Activated naive CD8-positive, alpha-beta T cell treated with anti-CD3 and anti-CD28 coated beads, Interleukin-2, amount 50 U/mL, for 24 hours (primary cell): Measurements from ENCODE around the gene PLCD3.
A peak's percentile ranks its signal among the peaks of the same experiment; 100 is the strongest.

Experiments
- ATAC-seq: fragments of 150-1000 bp; cut with Tn5 transposase; one replicate; pipeline ENCODE4 v1.10.0; 2021
- DNase-seq: peaks from one replicate; pipeline ENCODE4 v3.0.0; 2021
- H3K27ac Mint-ChIP-seq: one replicate; pipeline ENCODE4 v1.8.0; 2021; ENCODE audit warnings: mild to moderate bottlenecking, mixed read lengths
- H3K27me3 Mint-ChIP-seq: one replicate; pipeline ENCODE4 v1.8.0; 2021; ENCODE audit warnings: mixed read lengths
- H3K36me3 Mint-ChIP-seq: one replicate; pipeline ENCODE4 v1.8.0; 2021; ENCODE audit warnings: low read depth, mixed read lengths
- H3K4me1 Mint-ChIP-seq: one replicate; pipeline ENCODE4 v1.8.0; 2021; ENCODE audit warnings: mixed read lengths
- H3K4me3 Mint-ChIP-seq: one replicate; pipeline ENCODE4 v1.8.0; 2021; ENCODE audit warnings: mild to moderate bottlenecking, moderate library complexity, mixed read lengths
- H3K9me3 Mint-ChIP-seq: one replicate; pipeline ENCODE4 v1.8.0; 2021; ENCODE audit warnings: mixed read lengths

The PLCD3 gene

GRCh38 chr17:45145035-45145389 lies 12.7 kb upstream of the PLCD3 start:
- Mint-ChIP-seq H3K27me3 (peaks cover 4% of the 10 kb centered on the region), H3K36me3 (peaks cover 16% of the 10 kb centered on the region), H3K4me3 (peak overlapping the region; percentile 49), H3K9me3 (no peaks in the 10 kb centered on the region), H3K27ac (no peak overlapping the region), H3K4me1 (peaks cover 41% of the 10 kb centered on the region)
- ATAC-seq (no peak), DNase-seq (no peak)

- H3K27me3 Mint-ChIP-seq, result peaks cover 4% of the 10 kb centered on the region
- peak; percentile 45 for DNase-seq
- peaks cover 11% of the 10 kb centered on the region for H3K36me3 Mint-ChIP-seq
- peaks cover 40% of the 10 kb centered on the region for H3K4me1 Mint-ChIP-seq
- peak overlapping the region; percentile 31 for H3K27ac Mint-ChIP-seq
- H3K4me3 Mint-ChIP-seq, result peak overlapping the region; percentile 57
- no peaks in the 10 kb centered on the region for H3K9me3 Mint-ChIP-seq
- no peak for ATAC-seq
These were observed 12.1 kb upstream of the PLCD3 start for GRCh38 chr17:45144199-45145034.

- Mint-ChIP-seq H3K27ac (peak overlapping the region; percentile 31), H3K4me1 (peaks cover 38% of the 10 kb centered on the region), H3K9me3 (no peaks in the 10 kb centered on the region), H3K36me3 (peaks cover 7% of the 10 kb centered on the region), H3K4me3 (peak overlapping the region; percentile 57), H3K27me3 (peaks cover 4% of the 10 kb centered on the region)
- ATAC-seq, result no peak
- DNase-seq, result peak; percentile 54
These were observed 11.5 kb upstream of the PLCD3 start for GRCh38 chr17:45143767-45144198.

GRCh38 chr17:45143094-45143670 lies 10.9 kb upstream of the PLCD3 start:
- Mint-ChIP-seq H3K27me3 (peaks cover under 1% of the 10 kb centered on the region), H3K4me3 (no peak overlapping the region), H3K4me1 (peaks cover 35% of the 10 kb centered on the region), H3K36me3 (peaks cover 4% of the 10 kb centered on the region), H3K9me3 (no peaks in the 10 kb centered on the region), H3K27ac (peak overlapping the region; percentile 31)
- ATAC-seq (no peak), DNase-seq (no peak)

- Mint-ChIP-seq H3K9me3 (no peaks in the 10 kb centered on the region), H3K36me3 (no peaks in the 10 kb centered on the region), H3K27me3 (no peaks in the 10 kb centered on the region), H3K4me3 (no peak overlapping the region), H3K27ac (no peak overlapping the region), H3K4me1 (peaks cover 21% of the 10 kb centered on the region)
- ATAC-seq (no peak), DNase-seq (no peak)
These were observed 7.2 kb upstream of the PLCD3 start for GRCh38 chr17:45139533-45139920.

GRCh38 chr17:45138911-45139532 lies 6.7 kb upstream of the PLCD3 start:
- Mint-ChIP-seq H3K36me3 (no peaks in the 10 kb centered on the region), H3K9me3 (no peaks in the 10 kb centered on the region), H3K27me3 (no peaks in the 10 kb centered on the region), H3K4me1 (peaks cover 20% of the 10 kb centered on the region), H3K4me3 (no peak overlapping the region), H3K27ac (no peak overlapping the region)
- DNase-seq (no peak), ATAC-seq (no peak)

- ATAC-seq, result no peak
- Mint-ChIP-seq H3K36me3 (no peaks in the 10 kb centered on the region), H3K27ac (no peak overlapping the region), H3K4me3 (no peak overlapping the region), H3K27me3 (no peaks in the 10 kb centered on the region), H3K4me1 (peaks cover 17% of the 10 kb centered on the region), H3K9me3 (no peaks in the 10 kb centered on the region)
- no peak for DNase-seq
These were observed 5.4 kb upstream of the PLCD3 start for GRCh38 chr17:45137561-45138305.

GRCh38 chr17:45136846-45137560 lies 4.7 kb upstream of the PLCD3 start:
- Mint-ChIP-seq H3K9me3 (no peaks in the 10 kb centered on the region), H3K4me1 (peaks cover 17% of the 10 kb centered on the region), H3K27ac (no peak overlapping the region), H3K27me3 (no peaks in the 10 kb centered on the region), H3K36me3 (no peaks in the 10 kb centered on the region), H3K4me3 (peak overlapping the region; percentile 82)
- ATAC-seq (no peak), DNase-seq (no peak)

GRCh38 chr17:45135978-45136791 lies 3.9 kb upstream of the PLCD3 start:
- H3K4me1 Mint-ChIP-seq, result peaks cover 17% of the 10 kb centered on the region
- DNase-seq (no peak), ATAC-seq (no peak)
- peak overlapping the region; percentile 82 for H3K4me3 Mint-ChIP-seq
- H3K9me3 Mint-ChIP-seq, result no peaks in the 10 kb centered on the region
- H3K27me3 Mint-ChIP-seq, result peaks cover 4% of the 10 kb centered on the region
- H3K36me3 Mint-ChIP-seq, result no peaks in the 10 kb centered on the region
- peak overlapping the region; percentile 60 for H3K27ac Mint-ChIP-seq

GRCh38 chr17:45135192-45135977 lies 3.1 kb upstream of the PLCD3 start, which contains the start of gene ACBD4:
Gene ACBD4 (plus strand): TSS chr17:45135687. CDS start chr17:45136145, 458 bp downstream.
- no peaks in the 10 kb centered on the region for H3K9me3 Mint-ChIP-seq
- peaks cover 17% of the 10 kb centered on the region for H3K4me1 Mint-ChIP-seq
- ATAC-seq (peak; percentile 90), DNase-seq (peak; percentile 97)
- H3K27me3 Mint-ChIP-seq, result peaks cover 8% of the 10 kb centered on the region
- H3K36me3 Mint-ChIP-seq, result no peaks in the 10 kb centered on the region
- H3K27ac Mint-ChIP-seq, result peak within 1 kb of the TSS; percentile 60
- H3K4me3 Mint-ChIP-seq, result peak within 1 kb of the TSS; percentile 82

- peak overlapping the region; percentile 82 for H3K4me3 Mint-ChIP-seq
- H3K4me1 Mint-ChIP-seq, result peaks cover 17% of the 10 kb centered on the region
- H3K36me3 Mint-ChIP-seq, result no peaks in the 10 kb centered on the region
- no peaks in the 10 kb centered on the region for H3K9me3 Mint-ChIP-seq
- DNase-seq (peak; percentile 74), ATAC-seq (peak; percentile 5)
- peaks cover 8% of the 10 kb centered on the region for H3K27me3 Mint-ChIP-seq
- peak overlapping the region; percentile 31 for H3K27ac Mint-ChIP-seq
These were observed 503 bp upstream of the PLCD3 start for GRCh38 chr17:45132572-45133463.
